OCI-LY3 (cell line): ENCODE measurements around the gene HLF.

ENCODE experiments used
- H2AFZ ChIP-seq: fragments of 200-600, 300-600 bp; shearing (Covaris generic); 2 replicates; pipeline ENCODE4 v1.6.0; 2014; ENCODE audit warnings: antibody characterized with exemption, low read depth, low read length
- H3K27ac ChIP-seq: fragments of 200-600, 300-600 bp; sonication (generic); 2 replicates; pipeline ENCODE4 v1.5.1; 2014; ENCODE audit warnings: mild to moderate bottlenecking, low read length, moderate library complexity, mixed read lengths
- H3K27me3 ChIP-seq: fragments of 200-600, 300-600 bp; sonication (generic); 2 replicates; pipeline ENCODE4 v1.6.1; 2014; ENCODE audit warnings: low read depth, low read length, mixed read lengths
- H3K36me3 ChIP-seq: fragments of 200-600, 300-600 bp; sonication (generic); replicated peaks from 2 replicates; pipeline ENCODE3; 2014; ENCODE audit warnings: low read depth, low read length, mixed read lengths
- H3K4me1 ChIP-seq: fragments of 300-600, 200-600 bp; sonication (generic); 2 replicates; pipeline ENCODE4 v1.6.1; 2014; ENCODE audit warnings: low read length, mixed read lengths
- H3K4me2 ChIP-seq: fragments of 200-600, 300-600 bp; sonication (generic); 2 replicates; pipeline ENCODE4 v1.6.1; 2014; ENCODE audit warnings: low read length, mixed read lengths
- H3K4me3 ChIP-seq: fragments of 300-600, 200-600 bp; sonication (generic); 2 replicates; pipeline ENCODE4 v1.5.1; 2014; ENCODE audit warnings: antibody characterized with exemption, mild to moderate bottlenecking, low read length, moderate library complexity
- H3K79me2 ChIP-seq: fragments of 300-600, 200-600 bp; shearing (Covaris generic); 2 replicates; pipeline ENCODE4 v1.6.1; 2014; ENCODE audit warnings: mild to moderate bottlenecking, low read length, mixed read lengths
- H3K9ac ChIP-seq: fragments of 300-600, 200-600 bp; shearing (Covaris generic); 2 replicates; pipeline ENCODE4 v1.6.0; 2014; ENCODE audit warnings: mild to moderate bottlenecking, low read length, moderate library complexity
- H3K9me3 ChIP-seq: fragments of 200-600, 300-600 bp; shearing (Covaris generic); 2 replicates; pipeline ENCODE4 v1.6.1; 2014; ENCODE audit warnings: low read length, mixed read lengths; ENCODE audit not compliant: insufficient read depth
- H4K20me1 ChIP-seq: fragments of 200-600, 300-600 bp; sonication (generic); 2 replicates; pipeline ENCODE4 v1.6.1; 2016; ENCODE audit warnings: low read length, mixed read lengths; ENCODE audit not compliant: insufficient read depth
- CTCF ChIP-seq: fragments of 200-600, 300-600 bp; sonication (generic); IDR thresholded peaks from 2 replicates; pipeline ENCODE4 v1.5.1; 2014; ENCODE audit warnings: antibody characterized with exemption, low read length, low read depth
- EZH2phosphoT487 ChIP-seq: fragments of 200-600 bp; shearing (Covaris generic); IDR thresholded peaks from 2 replicates; pipeline ENCODE4 v1.6.1; 2018; ENCODE audit warnings: antibody characterized with exemption, mixed run types, low read depth

The HLF gene

GRCh38 chr17:55350825-55351205, 86.1 kb downstream of the HLF start:
- H3K36me3 ChIP-seq: no peaks in the 10 kb centered on the region
- H3K27ac ChIP-seq: no peak overlapping the region
- H3K9ac ChIP-seq: no peak overlapping the region
- peak overlapping the region; percentile 23; the same call in 1 of the 2 replicates for H2AFZ ChIP-seq
- no peaks in the 10 kb centered on the region for H3K79me2 ChIP-seq
- no peaks in the 10 kb centered on the region for H3K27me3 ChIP-seq
- H3K9me3 ChIP-seq: no peaks in the 10 kb centered on the region
- TF ChIP-seq CTCF: no peak
- no peak for TF ChIP-seq EZH2phosphoT487
- H3K4me3 ChIP-seq: no peak overlapping the region
- no peak overlapping the region for H3K4me2 ChIP-seq
- no peaks in the 10 kb centered on the region for H4K20me1 ChIP-seq
- H3K4me1 ChIP-seq: no peaks in the 10 kb centered on the region

- Histone ChIP-seq H3K27ac (no peak overlapping the region), H2AFZ (peak overlapping the region; percentile 23; the same call in 1 of the 2 replicates), H3K4me1 (peaks cover 1% of the 10 kb centered on the region), H3K79me2 (no peaks in the 10 kb centered on the region), H3K9me3 (no peaks in the 10 kb centered on the region), H3K4me2 (no peak overlapping the region), H3K27me3 (no peaks in the 10 kb centered on the region), H4K20me1 (no peaks in the 10 kb centered on the region), H3K36me3 (no peaks in the 10 kb centered on the region), H3K4me3 (no peak overlapping the region), H3K9ac (no peak overlapping the region)
- TF ChIP-seq EZH2phosphoT487 (no peak), CTCF (no peak)
Measured at GRCh38 chr17:55351226-55351625, 86.5 kb downstream of the HLF start.

GRCh38 chr17:55354010-55354409, 89.2 kb downstream of the HLF start:
- Histone ChIP-seq H3K36me3 (no peaks in the 10 kb centered on the region), H3K27ac (no peak overlapping the region), H3K4me1 (peaks cover 5% of the 10 kb centered on the region), H3K4me3 (no peak overlapping the region), H3K9ac (no peak overlapping the region), H4K20me1 (no peaks in the 10 kb centered on the region), H3K27me3 (no peaks in the 10 kb centered on the region), H3K79me2 (no peaks in the 10 kb centered on the region), H2AFZ (no peak overlapping the region), H3K9me3 (no peaks in the 10 kb centered on the region), H3K4me2 (no peak overlapping the region)
- TF ChIP-seq EZH2phosphoT487 (no peak), CTCF (no peak)

- no peak overlapping the region for H3K4me2 ChIP-seq
- H3K27ac ChIP-seq: no peak overlapping the region
- H4K20me1 ChIP-seq: no peaks in the 10 kb centered on the region
- no peak overlapping the region for H2AFZ ChIP-seq
- no peaks in the 10 kb centered on the region for H3K9me3 ChIP-seq
- H3K27me3 ChIP-seq: no peaks in the 10 kb centered on the region
- no peak overlapping the region for H3K9ac ChIP-seq
- H3K36me3 ChIP-seq: no peaks in the 10 kb centered on the region
- no peak for TF ChIP-seq EZH2phosphoT487
- TF ChIP-seq CTCF: no peak
- H3K4me3 ChIP-seq: no peak overlapping the region
- no peaks in the 10 kb centered on the region for H3K79me2 ChIP-seq
- H3K4me1 ChIP-seq: peaks cover 5% of the 10 kb centered on the region
Measured at GRCh38 chr17:55354941-55355340, 90.2 kb downstream of the HLF start.
